Activated CD4-positive, alpha-beta T cell treated with anti-CD3 and anti-CD28 coated beads for 48 hours (primary cell): ENCODE data around the gene NUDT12.

ENCODE experiments used
- DNase-seq: peaks from one replicate; pipeline ENCODE4 v3.0.0-alpha.2; 2020

The NUDT12 gene

DNA sequence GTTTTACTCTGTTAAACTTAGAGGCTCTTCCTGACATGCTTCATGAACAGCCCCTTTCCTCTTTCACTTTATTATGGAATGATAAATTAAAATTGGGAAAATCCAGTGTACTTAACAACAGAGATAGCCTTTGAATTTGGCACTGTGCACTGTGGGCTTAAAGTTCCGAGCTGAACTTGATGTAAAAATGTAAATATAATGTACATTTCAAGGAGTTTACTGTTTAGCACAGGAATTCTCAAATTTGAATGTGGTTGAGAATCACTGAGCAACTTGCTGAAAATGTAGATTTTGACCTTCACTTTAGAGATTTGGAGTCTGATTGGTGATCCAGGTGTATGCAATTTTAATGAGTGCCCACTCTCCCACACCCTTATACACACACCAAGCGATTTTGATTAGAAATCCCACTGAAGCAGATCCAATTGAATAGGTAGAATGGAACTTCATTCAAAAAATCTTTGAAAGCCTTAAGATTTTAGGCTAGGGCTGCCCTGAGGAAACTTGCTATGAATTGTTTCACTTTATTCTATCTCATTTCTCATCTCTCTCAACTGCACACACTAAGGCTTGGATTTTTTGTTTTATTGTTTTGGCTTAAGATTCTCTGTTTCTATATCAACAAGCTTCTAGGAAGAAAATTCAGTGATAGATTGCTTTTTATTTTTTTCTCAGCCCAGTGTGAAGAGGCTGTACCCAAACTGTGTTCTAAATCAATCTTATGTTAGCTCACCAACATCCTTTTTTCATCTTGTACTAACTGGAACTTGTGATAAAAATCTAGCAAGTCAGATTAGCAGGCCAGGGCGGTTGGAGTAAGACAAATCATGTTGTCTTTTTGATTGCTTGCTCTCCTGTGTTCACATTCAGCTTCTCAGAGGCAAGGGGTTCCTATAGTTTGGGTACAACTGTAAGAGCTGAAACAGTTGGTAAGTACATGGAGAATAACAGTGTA, 22.9 kb downstream of the NUDT12 start:
- DNase-seq, result no peak

DNA sequence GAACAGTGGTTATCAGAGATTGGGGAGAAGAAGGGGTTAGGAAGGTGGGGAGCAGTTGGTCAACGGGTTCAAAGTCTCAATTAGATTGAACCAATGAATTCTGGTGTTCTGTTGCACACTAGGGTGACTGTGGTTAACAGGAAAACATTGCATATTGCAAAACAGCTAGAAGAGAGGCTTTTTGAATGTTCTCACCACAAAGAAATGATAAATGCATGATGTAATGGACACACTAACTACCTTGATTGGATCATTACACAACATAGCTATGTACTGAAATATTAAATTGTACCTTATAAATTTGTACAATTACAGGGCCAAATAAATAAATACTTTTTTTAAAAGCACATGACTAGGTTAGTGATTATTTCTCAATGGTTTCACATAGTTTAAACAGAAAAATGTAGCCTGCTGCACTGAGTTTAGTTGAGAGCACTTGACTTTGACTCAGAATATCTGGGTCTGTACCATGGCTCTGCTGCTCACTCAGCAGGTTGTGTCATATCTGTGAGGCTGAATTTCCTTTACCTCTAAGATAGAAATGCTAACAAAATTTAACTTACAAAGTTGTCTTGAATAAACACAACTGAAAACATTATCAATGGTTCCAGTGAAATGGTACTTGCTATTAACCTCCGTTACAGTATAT, 30.4 kb downstream of the NUDT12 start:
- no peak for DNase-seq

DNA sequence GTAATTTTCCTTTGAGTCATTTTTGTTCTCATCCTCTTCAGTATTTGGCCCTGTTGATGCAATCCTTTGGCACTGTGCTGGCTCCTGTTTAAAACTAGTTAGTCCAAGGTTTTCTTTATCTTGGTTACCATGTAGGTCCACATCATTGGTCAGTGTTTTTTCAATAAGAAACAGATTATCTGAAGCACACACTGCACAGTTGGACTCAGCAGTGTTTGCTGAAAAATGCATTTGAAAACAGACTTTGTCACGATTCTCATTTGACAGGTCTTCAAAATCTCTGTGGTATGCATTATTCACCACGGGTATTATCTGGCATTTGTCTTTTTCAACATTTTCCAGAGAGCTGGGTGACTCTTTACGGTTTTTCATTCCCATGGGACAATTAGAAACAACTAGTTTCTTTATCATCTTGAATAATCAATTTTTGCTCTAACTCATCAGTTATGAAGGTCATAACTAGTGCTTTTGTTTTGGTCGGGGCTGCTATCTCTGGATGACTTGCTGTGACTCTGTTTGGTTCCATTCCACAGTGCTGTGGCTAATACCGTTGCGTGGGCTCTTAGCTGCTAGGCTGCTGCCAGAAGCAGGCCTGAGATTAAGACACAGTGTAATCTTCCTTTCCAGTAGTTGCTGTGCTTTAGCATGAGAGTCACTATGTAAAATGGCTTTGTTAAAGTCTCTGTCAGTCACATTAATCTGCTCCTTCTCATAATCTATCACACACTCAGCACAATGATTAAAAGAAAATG, 36.2 kb downstream of the NUDT12 start:
- no peak for DNase-seq

DNA sequence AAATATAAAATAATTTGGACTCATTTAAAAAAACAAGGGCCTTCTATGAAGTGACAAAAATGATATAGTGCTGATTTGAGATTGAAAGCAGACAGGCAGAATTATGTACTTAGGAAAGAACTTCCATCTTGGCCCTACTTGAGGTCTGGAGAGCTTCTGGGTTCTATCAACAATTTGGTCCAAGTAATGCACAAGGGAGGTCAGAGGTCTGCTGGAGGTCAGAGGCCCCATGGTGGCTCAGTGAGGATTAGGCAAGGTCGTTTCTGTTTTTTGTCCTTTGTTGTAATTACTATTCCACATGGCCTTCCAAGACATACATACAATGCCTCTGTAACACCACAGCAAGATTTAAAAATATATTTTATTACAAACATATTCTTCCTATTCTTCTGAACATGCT, 37.2 kb downstream of the NUDT12 start:
- no peak for DNase-seq

DNA sequence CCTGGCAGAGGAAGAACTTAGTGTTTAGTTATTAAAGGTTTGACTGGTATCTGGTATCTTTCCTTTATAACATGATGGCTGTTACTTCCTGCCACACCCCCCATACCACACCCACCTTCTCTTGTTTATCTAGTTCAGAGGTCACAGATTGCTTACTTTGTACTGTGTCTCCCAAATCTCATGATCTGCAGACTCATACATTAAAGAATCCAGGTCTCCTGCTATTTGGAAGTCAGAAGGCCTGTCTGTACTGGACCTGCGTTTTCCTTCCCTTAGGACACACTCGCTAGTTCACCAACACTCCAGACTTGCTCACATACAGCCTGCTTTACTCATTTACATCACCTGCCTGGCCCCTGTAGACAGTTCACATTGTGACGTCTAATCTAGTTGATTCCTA, 39.3 kb downstream of the NUDT12 start:
- no peak for DNase-seq

DNA sequence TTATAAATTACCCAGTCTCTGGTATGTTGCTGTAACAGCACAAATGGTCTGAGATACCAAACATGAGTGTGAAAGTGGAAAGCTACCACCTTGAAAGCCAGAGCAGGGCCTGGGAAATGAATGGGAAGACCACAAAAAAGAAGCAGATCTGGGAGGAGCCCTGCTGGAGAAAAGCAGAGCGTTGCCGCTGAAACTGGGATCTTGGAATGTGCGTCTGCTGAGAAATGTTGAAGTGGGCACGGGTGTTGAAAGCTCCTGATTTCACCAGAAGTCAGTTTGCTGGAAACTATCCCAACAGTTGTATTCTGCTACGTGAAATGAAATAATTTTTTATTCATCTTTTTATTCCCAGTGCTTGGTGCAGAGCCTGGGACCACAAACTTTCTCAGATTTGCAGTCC, 40.0 kb downstream of the NUDT12 start:
- DNase-seq, result no peak

DNA sequence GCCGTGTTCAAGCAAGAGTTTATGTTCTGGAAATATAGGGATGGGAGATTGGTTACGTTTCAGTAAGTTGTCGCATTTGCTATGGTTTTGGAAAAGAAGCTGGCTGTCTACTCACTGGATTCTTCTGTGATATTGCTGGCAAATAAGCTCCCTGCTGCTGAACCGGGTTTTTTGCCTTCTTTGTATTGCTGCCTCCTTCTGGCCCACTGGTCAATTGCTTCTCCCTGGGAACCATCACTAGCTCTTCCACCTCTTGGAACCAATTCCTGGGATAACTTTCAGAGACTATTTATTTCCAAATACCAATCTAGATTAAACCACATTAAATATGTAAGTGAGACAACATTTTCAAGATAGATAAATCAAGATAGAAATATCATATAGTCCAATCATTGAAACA, 43.0 kb downstream of the NUDT12 start:
- no peak for DNase-seq

DNA sequence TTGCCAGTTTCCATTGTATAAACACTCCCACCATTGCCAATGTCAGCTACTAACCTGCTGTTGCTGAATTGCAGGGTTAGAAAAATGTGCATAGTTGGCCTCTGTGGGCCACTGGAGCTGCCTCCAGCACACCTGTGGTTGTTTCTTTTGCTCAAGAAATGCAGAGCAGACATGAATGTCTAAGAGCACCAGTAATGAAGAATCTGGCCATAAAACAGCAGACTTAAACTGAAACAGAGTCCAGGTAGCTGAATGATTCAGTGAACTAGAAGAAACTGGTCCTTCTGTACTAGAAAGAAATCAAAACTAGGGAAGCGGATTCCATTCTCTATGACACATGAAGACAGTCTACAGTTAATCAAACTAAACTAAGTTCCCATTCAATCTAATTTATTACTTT, 48.2 kb downstream of the NUDT12 start:
- no peak for DNase-seq

DNA sequence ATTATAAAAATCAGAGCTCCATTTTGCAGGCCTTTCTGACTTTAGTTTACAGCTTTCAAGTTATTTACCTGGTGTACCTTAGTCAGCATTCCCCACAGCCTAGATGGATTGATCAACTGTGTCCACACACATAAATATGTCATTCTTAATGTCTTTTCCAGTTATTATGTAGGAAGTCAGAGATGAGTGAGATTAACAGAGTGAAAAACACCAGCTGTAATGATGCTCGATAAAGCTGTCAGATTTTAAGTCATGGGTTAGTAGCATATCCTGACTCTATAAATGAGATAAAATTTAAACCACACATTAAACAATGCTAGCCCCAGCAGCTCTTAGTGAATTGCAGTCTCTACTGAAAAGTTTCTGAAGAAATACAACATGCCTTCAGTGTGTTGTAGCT, 48.9 kb downstream of the NUDT12 start:
- DNase-seq, result no peak

DNA sequence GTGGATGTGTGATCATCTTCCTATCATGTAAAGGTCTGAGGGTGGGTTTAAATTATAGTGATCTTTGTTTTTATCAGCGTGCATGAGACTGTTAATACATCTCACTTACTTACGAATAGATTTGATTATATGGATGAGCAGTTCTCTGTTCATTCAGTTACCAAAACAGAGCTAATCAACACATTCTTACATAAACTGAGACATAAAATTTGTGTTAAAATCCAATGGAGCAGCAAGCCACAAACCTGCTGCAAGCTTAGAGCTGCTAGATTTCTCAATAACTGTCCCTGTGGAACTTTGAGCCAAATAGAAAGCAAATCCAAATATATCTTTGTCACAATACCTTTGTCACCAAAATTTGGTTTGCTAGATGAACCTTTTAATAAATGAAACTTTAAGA, 50.1 kb downstream of the NUDT12 start:
- no peak for DNase-seq

DNA sequence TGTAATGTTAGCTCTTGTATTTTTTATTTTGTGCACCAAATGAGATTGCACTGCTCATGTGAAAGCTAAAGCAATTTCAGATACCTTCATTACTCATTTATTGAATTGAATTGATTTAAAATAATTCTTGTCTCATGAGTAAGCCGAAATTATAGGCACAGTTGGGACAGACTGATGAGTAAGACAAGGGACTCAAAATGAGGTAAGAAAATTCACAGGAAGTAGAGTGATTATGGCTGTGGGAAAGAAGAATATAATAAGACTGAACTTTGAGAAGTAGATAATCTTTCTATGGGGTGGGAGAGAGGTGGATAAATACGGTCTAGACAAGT, 51.1 kb downstream of the NUDT12 start:
- no peak for DNase-seq

DNA sequence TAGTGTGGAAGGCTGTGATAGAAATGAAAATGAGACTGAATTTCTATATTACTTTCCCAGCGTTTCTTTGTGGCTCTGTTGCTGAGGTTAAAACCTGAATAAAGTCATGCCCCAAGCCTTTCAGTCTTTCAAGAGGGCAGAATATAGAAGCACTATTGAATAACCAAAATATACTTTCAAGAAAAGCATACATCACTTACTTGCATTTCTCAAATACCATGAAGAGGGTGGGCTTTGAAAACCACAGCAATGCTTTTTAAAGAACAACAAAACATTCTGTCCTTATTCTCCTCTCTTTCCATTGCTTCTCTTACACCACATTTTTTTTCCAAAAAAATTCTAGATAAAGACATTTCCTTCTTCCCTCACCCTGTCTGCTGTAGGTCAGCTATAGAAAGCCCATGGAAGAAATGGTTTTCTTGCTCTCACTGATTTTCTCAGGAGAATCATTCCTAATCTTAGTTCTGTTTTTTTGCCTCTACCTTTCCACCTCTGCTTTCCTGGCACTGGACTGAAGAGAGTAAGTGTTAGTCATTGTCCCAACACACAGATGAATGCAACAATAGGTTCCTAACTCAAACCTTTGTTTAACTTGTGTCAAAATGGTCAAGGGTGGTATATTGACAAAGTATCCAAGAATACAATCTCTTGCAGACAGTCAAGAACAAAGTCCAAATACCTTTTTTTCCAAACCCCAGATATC, 51.6 kb downstream of the NUDT12 start:
- DNase-seq, result no peak

DNA sequence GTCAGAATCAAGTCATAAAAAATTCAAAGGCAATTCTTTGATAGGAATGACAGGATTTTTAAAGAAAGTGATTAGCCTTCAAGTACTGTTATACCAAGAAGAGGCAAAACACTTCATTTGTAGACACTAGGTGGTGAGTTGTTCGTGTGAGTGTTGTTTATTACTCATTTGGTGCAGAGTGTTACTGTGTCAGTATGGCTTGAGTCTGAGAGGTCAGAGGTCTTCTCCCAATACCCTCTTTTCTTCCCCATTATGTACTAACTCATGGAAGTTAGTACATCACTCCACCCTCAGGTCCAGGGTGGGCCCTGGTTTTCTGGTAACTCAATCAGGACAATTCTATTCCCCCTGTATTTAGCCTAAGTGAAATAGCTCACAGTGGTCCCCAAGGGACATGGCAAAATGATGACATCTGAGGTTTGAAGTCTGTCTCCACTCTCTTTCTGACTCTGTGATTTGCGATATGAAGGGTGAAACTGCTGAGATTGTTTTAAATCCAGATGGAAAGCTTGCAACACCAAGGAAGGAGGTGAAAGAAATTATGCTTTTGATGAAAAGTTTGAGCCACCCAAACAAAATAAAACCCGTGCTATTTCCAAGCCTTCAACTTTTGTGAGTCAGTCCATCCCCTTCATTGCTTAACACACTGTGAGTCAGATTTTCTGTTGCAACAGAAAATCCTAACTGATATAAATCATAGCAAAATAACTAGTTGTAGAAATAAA, 56.8 kb downstream of the NUDT12 start:
- DNase-seq, result no peak

DNA sequence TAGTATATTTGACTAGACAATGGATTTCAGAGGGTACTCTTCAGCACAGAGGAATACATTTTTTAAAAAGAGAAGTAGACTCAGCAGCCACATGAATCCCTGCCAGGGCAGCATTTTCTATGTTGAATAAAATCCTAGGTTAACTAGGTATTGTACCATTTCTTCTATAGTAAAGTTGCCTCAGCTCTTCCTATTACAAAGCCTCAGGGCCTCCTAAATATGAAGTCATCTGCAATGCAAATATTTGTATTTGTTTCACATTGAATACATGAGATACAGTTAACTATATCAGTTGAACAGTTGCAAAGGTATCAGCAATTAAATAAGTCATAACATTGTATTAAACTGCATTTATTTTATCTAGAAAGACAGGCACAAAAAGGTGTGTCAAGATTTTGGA, 59.5 kb downstream of the NUDT12 start:
- DNase-seq, result no peak

DNA sequence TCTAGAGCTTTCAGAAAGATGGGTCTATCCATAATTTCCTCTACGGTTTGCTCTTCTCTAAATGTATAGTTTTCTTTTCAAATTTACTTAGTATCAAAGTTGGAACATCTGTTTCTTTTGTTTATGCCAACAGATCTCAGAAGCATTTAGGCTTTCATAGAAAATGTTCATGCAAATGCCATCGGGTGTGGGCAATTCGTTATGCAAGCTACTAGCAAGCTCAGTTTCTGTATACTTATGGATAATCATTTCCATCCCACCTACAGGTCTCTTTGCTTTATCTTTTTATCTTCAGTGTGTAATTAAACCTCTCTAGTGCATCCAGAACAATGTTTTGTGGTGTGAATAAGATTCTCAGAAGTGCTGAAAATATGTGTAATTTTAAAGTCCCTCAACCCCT, 59.9 kb downstream of the NUDT12 start:
- no peak for DNase-seq
